Immature natural killer cell (primary cell): Measurements from ENCODE around the gene NPAT. TPM values are rescaled to one million over a fixed set of nuclear protein-coding genes. Genes with fewer than 3 reads are reported as not detected.

Experiments used
- DNase-seq, 3 donors: peaks; one replicate each; pipeline ENCODE4 v3.0.0; 2022; ENCODE audit warnings: mixed read lengths in 1 of 3
- H3K27ac Mint-ChIP-seq, 6 donors: one replicate each; pipeline ENCODE4 v1.8.0; 2020; ENCODE audit warnings: mixed read lengths in 6 of 6, mild to moderate bottlenecking in 5 of 6, inconsistent platforms in 4 of 6, moderate library complexity in 3 of 6
- H3K27me3 Mint-ChIP-seq, 3 donors: one replicate each; pipeline ENCODE4 v1.8.0; 2020 to 2021; ENCODE audit warnings: low read depth in 3 of 3, mild to moderate bottlenecking in 3 of 3, mixed read lengths in 3 of 3, moderate library complexity in 3 of 3, inconsistent platforms in 1 of 3
- H3K36me3 Mint-ChIP-seq, 3 donors: one replicate each; pipeline ENCODE4 v1.8.0; 2020; ENCODE audit warnings: mixed read lengths in 3 of 3, inconsistent platforms in 2 of 3, mild to moderate bottlenecking in 2 of 3
- H3K4me1 Mint-ChIP-seq, 2 donors: one replicate each; pipeline ENCODE4 v1.8.0; 2020; ENCODE audit warnings: inconsistent platforms in 2 of 2, mild to moderate bottlenecking in 2 of 2, mixed read lengths in 2 of 2, moderate library complexity in 1 of 2
- H3K4me3 Mint-ChIP-seq, 5 donors: one replicate each; pipeline ENCODE4 v1.8.0; 2020; ENCODE audit warnings: mild to moderate bottlenecking in 5 of 5, mixed read lengths in 5 of 5, inconsistent platforms in 3 of 5, moderate library complexity in 3 of 5
- H3K9me3 Mint-ChIP-seq, 6 donors: one replicate each; pipeline ENCODE4 v1.8.0; 2020; ENCODE audit warnings: mild to moderate bottlenecking in 6 of 6, mixed read lengths in 6 of 6, inconsistent platforms in 4 of 6, moderate library complexity in 3 of 6
- polyA plus RNA-seq, 3 donors: library from polyadenylated mRNA; unstranded; fragments of 300-500 nt; fragmentation: Illumina TruSeq; gene quantifications; one replicate each; pipeline ENCODE4 v1.2.3, GENCODE V29; 2021

Gene NPAT
- polyA plus RNA-seq, 3 donors from 2014 or later: 15.6 to 30.5 (median 24.1) TPM

DNA sequence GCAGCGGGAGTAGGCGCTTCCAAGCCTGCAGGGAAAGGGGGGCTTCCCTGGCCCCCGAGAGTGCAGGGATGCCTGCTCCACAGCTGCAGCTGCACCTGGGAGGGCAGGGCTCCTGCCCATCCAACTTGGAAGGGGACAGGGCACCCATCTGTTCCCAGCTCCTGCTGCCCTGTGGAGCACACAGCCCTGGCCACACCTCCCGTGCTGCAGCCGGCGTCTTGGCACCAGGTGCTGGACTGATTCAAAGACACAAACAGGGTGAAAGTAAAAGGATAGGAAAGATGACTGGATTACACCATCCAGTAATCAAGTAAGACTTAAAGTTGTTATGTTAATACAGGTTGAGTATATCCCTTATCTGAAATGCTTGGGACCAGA lies 14.8 kb downstream of the NPAT start:
- no peak overlapping the region for H3K27ac Mint-ChIP-seq
- H3K4me3 Mint-ChIP-seq: no peak overlapping the region
- H3K9me3 Mint-ChIP-seq: peaks cover 0 to 3% (median 0%) of the 10 kb centered on the region in 6 donors
- no peak for DNase-seq
- peaks cover 30 to 65% (median 38%) of the 10 kb centered on the region in 3 donors for H3K36me3 Mint-ChIP-seq
- H3K4me1 Mint-ChIP-seq: peaks cover 20 to 61% of the 10 kb centered on the region in 2 donors
- H3K27me3 Mint-ChIP-seq: no peaks in the 10 kb centered on the region

DNA sequence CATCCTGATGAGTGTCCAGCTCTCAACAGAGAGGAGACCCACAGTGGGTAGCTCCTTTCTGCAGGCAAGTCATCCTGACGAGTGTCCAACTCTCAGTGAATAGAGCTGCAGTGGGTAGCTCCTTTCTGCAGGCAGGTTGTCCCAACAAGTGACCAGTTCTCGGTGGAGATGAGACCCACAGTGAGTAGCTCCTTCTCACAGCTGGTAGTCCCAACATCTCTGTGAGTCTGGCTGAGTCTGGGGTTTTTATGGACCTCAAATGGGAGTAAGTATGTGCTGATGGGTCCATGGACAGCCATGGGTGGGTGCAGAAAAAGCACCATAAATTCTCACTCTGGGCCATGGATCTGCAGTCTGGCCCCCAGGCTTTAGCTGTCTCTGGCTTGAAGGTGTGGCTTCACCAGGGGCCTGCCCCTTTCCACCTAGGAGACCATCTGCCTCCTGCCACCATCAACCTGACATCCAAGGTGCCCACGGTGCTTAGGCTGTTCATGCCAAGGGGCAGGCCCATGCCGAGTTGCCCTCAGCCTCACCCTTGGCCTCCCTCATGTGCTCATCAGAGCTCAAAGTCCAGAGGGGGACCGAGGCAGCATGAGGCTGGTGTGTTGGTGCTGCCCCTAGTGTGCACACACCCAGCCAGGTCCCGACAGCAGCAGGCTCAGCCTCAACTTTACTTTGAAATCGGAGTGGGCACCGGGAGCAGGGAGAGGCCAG lies 15.3 kb downstream of the NPAT start:
- no peak overlapping the region for H3K27ac Mint-ChIP-seq
- H3K4me3 Mint-ChIP-seq: no peak overlapping the region
- H3K4me1 Mint-ChIP-seq: peaks cover 22 to 62% of the 10 kb centered on the region in 2 donors
- H3K27me3 Mint-ChIP-seq: no peaks in the 10 kb centered on the region
- H3K9me3 Mint-ChIP-seq: peaks cover 0 to 3% (median 0%) of the 10 kb centered on the region in 6 donors
- no peak for DNase-seq
- peaks cover 30 to 62% (median 34%) of the 10 kb centered on the region in 3 donors for H3K36me3 Mint-ChIP-seq

DNA sequence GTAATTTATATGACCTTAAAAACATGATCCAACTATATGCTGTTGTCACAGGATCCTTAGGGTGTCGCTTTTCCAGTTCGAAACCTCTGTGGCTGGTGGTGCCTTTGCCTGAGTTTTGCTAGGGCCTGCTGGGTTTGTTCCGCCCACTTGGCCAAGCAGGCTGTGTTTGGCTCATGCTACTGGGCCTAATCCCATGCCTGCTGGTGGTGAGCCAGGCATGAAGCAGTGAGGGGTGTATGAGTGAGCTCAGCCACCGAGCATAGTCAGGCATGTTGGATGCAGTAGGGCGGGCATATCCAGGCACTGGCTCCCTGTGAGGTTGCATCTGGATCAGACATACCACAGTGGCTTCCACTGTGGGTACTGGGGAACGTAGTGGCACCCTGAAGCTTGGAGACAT lies 16.3 kb downstream of the NPAT start:
- peaks cover 0 to 3% (median 0%) of the 10 kb centered on the region in 6 donors for H3K9me3 Mint-ChIP-seq
- peaks cover 22 to 64% of the 10 kb centered on the region in 2 donors for H3K4me1 Mint-ChIP-seq
- no peaks in the 10 kb centered on the region for H3K27me3 Mint-ChIP-seq
- no peak for DNase-seq
- H3K27ac Mint-ChIP-seq: peak overlapping the region in 1 of 6 donors; percentile 41
- peaks cover 30 to 56% (median 34%) of the 10 kb centered on the region in 3 donors for H3K36me3 Mint-ChIP-seq
- H3K4me3 Mint-ChIP-seq: no peak overlapping the region

DNA sequence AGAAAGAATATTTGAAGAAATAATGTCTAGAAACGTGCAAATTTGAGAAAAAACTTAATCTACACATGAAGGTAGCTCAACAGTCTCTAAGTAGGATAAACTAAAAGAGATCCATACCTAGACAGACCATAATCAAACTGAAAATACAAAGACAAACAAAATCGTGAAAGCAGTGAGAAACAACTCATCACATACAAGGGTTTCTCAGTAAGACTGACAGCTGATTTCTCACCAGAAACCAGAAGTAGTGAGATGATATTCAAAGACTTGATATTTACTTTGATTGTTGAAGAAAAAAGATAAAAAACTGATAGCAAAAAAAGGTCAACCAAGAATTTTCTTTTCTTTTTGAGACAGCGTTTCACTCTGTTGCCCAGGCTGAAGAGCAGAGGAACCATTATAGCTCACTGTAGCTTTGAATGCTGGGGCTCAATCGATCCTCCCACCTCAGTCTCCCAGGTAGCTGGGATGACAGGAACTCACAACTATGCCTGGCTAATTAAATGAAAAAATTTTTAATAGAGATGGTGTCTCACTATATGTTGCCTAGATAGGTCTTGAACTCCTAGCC lies 17.4 kb downstream of the NPAT start:
- Mint-ChIP-seq H3K36me3 (peaks cover 23 to 46% (median 29%) of the 10 kb centered on the region in 3 donors), H3K9me3 (peaks cover 0 to 3% (median 0%) of the 10 kb centered on the region in 6 donors), H3K27me3 (no peaks in the 10 kb centered on the region), H3K27ac (no peak overlapping the region), H3K4me3 (no peak overlapping the region), H3K4me1 (peaks cover 18 to 65% of the 10 kb centered on the region in 2 donors)
- no peak for DNase-seq

DNA sequence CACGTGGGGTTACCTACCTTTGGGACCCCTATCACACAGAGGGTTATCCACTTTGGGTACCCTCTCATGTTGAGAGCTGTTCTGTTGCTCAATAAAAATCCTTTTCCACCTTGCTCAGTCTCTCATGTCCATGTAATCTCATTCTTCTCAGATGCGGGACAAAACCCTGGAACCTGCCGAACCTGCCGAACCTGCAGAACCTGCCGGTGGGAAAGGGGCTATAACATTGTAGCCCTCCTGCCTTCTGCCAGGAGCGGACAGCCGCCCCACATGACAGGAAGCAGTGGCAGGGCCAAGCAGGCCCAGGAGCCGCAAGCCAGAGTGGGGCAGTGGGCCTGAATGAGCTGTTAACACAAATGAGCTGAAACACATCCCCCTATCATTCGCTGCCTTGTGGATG lies 18.1 kb downstream of the NPAT start:
- Mint-ChIP-seq H3K9me3 (peaks cover 0 to 3% (median 0%) of the 10 kb centered on the region in 6 donors), H3K27ac (no peak overlapping the region), H3K4me3 (no peak overlapping the region), H3K27me3 (no peaks in the 10 kb centered on the region), H3K36me3 (peaks cover 23 to 42% (median 29%) of the 10 kb centered on the region in 3 donors), H3K4me1 (peaks cover 21 to 69% of the 10 kb centered on the region in 2 donors)
- no peak for DNase-seq

DNA sequence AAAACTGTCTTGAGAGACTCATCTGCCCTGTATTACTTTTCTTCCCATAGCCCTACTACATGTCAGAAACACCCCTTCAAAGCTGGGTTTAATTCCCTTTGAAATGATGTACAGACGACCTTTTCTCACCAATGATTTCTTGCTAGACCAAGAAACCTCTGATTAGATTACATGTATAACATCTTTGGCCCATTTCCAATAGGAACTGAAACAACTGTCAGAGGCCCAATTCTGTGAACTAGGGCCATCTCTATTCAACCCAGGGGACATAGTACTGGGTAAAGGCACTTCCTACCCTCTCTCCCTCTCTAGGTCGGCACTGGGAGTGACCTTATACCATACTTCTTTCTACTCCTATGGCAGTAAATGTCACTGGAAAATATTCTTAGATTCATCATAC lies 19.4 kb downstream of the NPAT start:
- Mint-ChIP-seq H3K27ac (peak overlapping the region in 2 of 6 donors; percentile 33 to 46), H3K36me3 (peaks cover 18 to 38% (median 26%) of the 10 kb centered on the region in 3 donors), H3K27me3 (peaks cover 0 to 3% (median 0%) of the 10 kb centered on the region in 3 donors), H3K4me1 (peaks cover 24 to 73% of the 10 kb centered on the region in 2 donors), H3K9me3 (peaks cover 0 to 3% (median 0%) of the 10 kb centered on the region in 6 donors), H3K4me3 (no peak overlapping the region)
- no peak for DNase-seq

DNA sequence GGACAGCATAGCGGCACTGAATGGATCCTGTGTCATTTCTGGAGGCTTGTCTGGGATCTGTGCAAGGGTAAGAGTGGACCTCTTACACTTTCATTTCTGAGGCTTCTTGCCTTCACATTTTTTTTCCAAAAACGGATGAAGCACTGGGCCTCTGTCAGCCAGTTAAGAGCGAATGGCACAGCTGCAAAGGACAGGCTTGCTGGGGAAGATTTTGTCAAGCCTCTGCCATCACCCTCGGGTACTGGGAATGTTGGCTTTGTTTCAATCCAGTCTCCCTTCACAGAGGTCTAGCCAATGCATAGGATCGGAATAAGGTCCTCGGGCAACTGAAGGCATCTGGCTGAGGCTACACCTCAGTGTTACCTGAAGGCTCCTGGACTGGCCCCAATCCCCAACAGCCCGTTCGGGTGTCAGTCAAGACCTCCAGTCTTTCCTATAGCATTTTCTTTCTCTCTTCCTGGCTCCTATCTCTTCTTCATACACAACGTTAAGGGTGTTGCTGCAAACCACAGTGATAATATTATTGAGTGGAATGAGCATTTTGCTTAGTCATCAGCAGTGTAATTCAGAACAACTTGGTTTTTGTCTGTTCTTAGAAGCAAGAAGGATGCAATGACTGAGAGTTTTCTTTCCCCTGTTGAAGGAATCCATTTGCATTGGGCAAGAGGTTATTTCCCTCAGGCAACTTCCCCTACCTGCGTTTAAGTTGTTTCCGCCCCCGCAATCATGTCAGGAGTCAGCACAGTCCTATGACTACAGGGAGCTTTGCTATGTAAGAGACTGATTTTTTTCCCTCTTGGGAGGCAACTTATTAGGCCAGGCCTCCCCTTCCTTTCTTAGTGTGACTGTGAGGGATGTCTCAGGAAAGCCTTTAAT lies 22.8 kb downstream of the NPAT start:
- DNase-seq: no peak
- Mint-ChIP-seq H3K4me3 (no peak overlapping the region), H3K27ac (peak overlapping the region in 5 of 6 donors; percentile 60 to 76 (median 73)), H3K36me3 (peaks cover under 1 to 25% (median 10%) of the 10 kb centered on the region in 3 donors), H3K27me3 (peaks cover 0 to 3% (median 0%) of the 10 kb centered on the region in 3 donors), H3K4me1 (peaks cover 27 to 83% of the 10 kb centered on the region in 2 donors), H3K9me3 (peaks cover 0 to under 1% (median 0%) of the 10 kb centered on the region in 6 donors)

GRCh38 chr11:108198833-108199232 lies 23.6 kb downstream of the NPAT start:
- Mint-ChIP-seq H3K4me3 (no peak overlapping the region), H3K27ac (peak overlapping the region in 4 of 6 donors; percentile 12 to 67 (median 56)), H3K4me1 (peaks cover 27 to 79% of the 10 kb centered on the region in 2 donors)

GRCh38 chr11:108197351-108197750 lies 25.1 kb downstream of the NPAT start:
- Mint-ChIP-seq H3K27me3 (peaks cover 0 to 3% (median 0%) of the 10 kb centered on the region in 3 donors), H3K4me3 (no peak overlapping the region), H3K9me3 (no peaks in the 10 kb centered on the region), H3K36me3 (peaks cover 0 to 24% (median 5%) of the 10 kb centered on the region in 3 donors), H3K4me1 (peaks cover 22 to 64% of the 10 kb centered on the region in 2 donors), H3K27ac (peak overlapping the region in 5 of 6 donors; percentile 16 to 65 (median 60))
- no peak for DNase-seq

More at GRCh38 chr11:108198833-108199232, 23.6 kb downstream of the NPAT start:
- DNase-seq: no peak
- Mint-ChIP-seq H3K27me3 (peaks cover 0 to 3% (median 0%) of the 10 kb centered on the region in 3 donors), H3K36me3 (peaks cover 0 to 26% (median 9%) of the 10 kb centered on the region in 3 donors), H3K9me3 (no peaks in the 10 kb centered on the region)

DNA sequence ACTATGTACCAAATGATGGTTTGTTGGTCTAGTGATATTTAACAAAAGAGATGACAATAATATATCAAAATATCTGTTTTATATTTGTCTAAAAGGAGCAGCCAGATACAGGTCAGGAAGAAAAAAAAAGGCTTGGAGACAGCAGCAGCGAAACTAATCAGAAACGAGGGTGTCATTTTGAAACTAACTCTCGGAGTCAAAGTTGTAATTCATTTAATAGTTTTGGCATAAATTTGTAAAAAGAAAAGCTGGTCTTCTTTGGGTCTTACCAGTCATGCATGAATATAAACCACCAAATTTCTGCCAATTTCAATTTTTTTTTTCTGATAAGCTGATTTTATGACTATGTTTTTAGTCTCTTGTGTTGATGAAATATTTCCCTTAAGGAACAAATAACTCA lies 25.5 kb downstream of the NPAT start:
- Mint-ChIP-seq H3K27ac (peak overlapping the region in 5 of 6 donors; percentile 16 to 64 (median 40)), H3K4me3 (no peak overlapping the region), H3K27me3 (peaks cover 0 to 3% (median 0%) of the 10 kb centered on the region in 3 donors), H3K36me3 (peaks cover 0 to 24% (median 5%) of the 10 kb centered on the region in 3 donors), H3K9me3 (no peaks in the 10 kb centered on the region), H3K4me1 (peaks cover 22 to 60% of the 10 kb centered on the region in 2 donors)
- DNase-seq: no peak

- Mint-ChIP-seq H3K36me3 (peaks cover 9 to 38% (median 13%) of the 10 kb centered on the region in 3 donors), H3K9me3 (no peaks in the 10 kb centered on the region), H3K4me1 (peaks cover 13 to 29% of the 10 kb centered on the region in 2 donors), H3K4me3 (no peak overlapping the region), H3K27me3 (peaks cover 0 to 2% (median 0%) of the 10 kb centered on the region in 3 donors), H3K27ac (peak overlapping the region in 1 of 6 donors; percentile 44)
- no peak for DNase-seq
These were observed 28.7 kb downstream of the NPAT start for GRCh38 chr11:108193725-108194124.

DNA sequence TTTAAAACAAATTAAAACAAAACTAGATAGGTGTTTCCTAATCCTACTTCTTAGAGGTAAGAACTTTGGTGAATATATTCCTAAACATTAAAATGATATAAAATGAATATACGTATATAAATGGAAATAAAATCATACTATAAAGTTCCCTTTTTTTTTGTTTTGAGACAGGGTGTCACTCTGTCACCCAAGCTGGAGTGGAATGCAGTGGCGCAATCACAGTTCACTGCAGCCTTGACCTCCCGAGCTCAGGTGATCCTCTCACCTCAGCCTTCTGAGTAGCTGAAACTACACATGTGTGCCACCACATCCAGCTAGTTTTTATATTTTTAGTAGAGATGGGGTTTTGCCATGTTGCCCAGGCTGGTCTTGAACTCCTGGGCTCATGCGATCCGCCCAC lies 44.9 kb downstream of the NPAT start:
- no peak for DNase-seq
- H3K27ac Mint-ChIP-seq: no peak overlapping the region
- no peaks in the 10 kb centered on the region for H3K9me3 Mint-ChIP-seq
- H3K27me3 Mint-ChIP-seq: no peaks in the 10 kb centered on the region
- no peak overlapping the region for H3K4me3 Mint-ChIP-seq
- H3K4me1 Mint-ChIP-seq: no peaks in the 10 kb centered on the region
- H3K36me3 Mint-ChIP-seq: peaks cover 23 to 54% (median 27%) of the 10 kb centered on the region in 3 donors

DNA sequence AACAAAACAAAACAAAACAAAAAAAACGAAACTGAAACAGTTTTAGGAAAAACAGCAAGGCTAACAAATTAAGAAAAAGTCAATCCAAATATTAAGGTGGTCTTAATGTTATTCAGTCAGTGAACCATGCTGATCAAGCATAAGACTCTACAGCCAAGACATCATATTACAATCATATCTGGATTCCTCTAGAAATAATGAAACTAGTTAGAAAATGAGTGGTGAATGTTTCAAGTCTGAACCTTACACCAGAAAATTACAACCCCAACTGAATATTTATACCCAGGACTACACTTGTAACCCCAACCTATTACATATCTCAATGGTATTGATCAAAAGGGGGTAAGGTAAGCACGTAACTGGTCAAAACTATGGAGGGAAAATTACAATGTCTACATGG lies 52.3 kb downstream of the NPAT start:
- Mint-ChIP-seq H3K36me3 (peaks cover 26 to 51% (median 31%) of the 10 kb centered on the region in 3 donors), H3K27me3 (no peaks in the 10 kb centered on the region), H3K4me1 (peaks cover 0 to 27% of the 10 kb centered on the region in 2 donors), H3K9me3 (no peaks in the 10 kb centered on the region), H3K4me3 (peak overlapping the region in 1 of 5 donors; percentile 75), H3K27ac (peak overlapping the region in 3 of 6 donors; percentile 32 to 90 (median 78))
- no peak for DNase-seq
